ENCODE data around the gene ZNF662. TPM values are rescaled to one million over a fixed set of nuclear protein-coding genes. Genes with fewer than 3 reads are reported as not detected.

The ZNF662 gene
- total and polyA plus RNA-seq, 2 of the 8 experiments (the other 6 are each of a cell fraction or from before 2014, with no cell fraction given): 0.03 TPM; not detected in 1

DNA sequence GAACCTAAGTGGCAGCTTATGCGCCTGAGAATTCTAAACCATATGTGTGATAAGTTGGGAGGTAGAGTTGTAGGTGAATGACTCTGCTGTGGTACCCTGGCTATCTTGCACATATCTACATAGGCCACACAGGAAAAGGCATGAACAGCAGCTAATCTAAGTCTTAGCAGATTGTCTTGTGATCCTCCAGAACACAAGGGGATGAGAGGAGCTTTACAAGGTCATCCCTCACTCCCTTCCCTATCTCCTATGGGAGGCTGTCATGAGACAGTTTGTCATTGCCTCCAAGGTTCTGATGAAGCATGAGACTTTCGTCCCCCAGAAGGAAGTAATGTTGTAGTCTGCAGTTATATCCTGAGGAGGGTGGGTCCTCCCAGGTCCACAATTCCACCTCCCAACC lies 3.7 kb upstream of the ZNF662 start:
- Histone ChIP-seq H2BK15ac (ENCODE audit: low read length) (no peak overlapping the region), H2BK5ac (ENCODE audit: low read depth, low read length) (no peak overlapping the region), H3K79me2 (ENCODE audit: control insufficient read depth in 1 of 2, insufficient read depth in 2 of 2, low read length in 2 of 2) (no peaks in the 10 kb centered on the region), H3K23me2 (ENCODE audit: low read depth, low read length) (no peaks in the 10 kb centered on the region), H3K4me2 (ENCODE audit: insufficient read depth in 1 of 2, low read depth in 2 of 2, low read length in 2 of 2) (no peak overlapping the region), H3K27ac (ENCODE audit: low read depth, low read length) (no peak overlapping the region), H3K18ac (ENCODE audit: extremely low read depth, low read length) (no peak overlapping the region), H2AFZ (ENCODE audit: low read length) (no peak overlapping the region), H4K91ac (replicated peaks; ENCODE audit: insufficient read length, low read length) (no peak overlapping the region), H3K56ac (replicated peaks; ENCODE audit: insufficient read length, low read depth, low read length) (no peak overlapping the region), H3K79me1 (ENCODE audit: low read depth, low read length) (no peaks in the 10 kb centered on the region), H3K4me3 (ENCODE audit: extremely low read depth in 1 of 4, insufficient read depth in 2 of 4, low read depth in 3 of 4, low read length in 4 of 4) (no peak overlapping the region), H3K14ac (ENCODE audit: insufficient read length) (no peak overlapping the region), H3K36me3 (ENCODE audit: control insufficient read depth in 2 of 4, insufficient read depth in 4 of 4, low read length in 3 of 4) (no peaks in the 10 kb centered on the region), H4K5ac (ENCODE audit: insufficient read length, low read depth, low read length) (no peak overlapping the region), H3K9ac (replicated peaks in 1 of 4; ENCODE audit: extremely low read depth in 1 of 4, low read depth in 3 of 4, low read length in 3 of 4) (no peak overlapping the region), H3K27me3 (replicated peaks in 1 of 4; ENCODE audit: control insufficient read depth in 3 of 4, extremely low read depth in 1 of 4, insufficient read depth in 3 of 4, low read length in 3 of 4) (no peaks in the 10 kb centered on the region), H2BK120ac (replicated peaks; ENCODE audit: low read depth, low read length) (no peak overlapping the region), H2AK5ac (ENCODE audit: low read depth, low read length) (no peak overlapping the region), H3K23ac (ENCODE audit: insufficient read length) (no peak overlapping the region), H2BK12ac (ENCODE audit: low read depth, low read length) (no peak overlapping the region), H4K8ac (ENCODE audit: extremely low read depth, insufficient read depth, low read length) (no peak overlapping the region), H4K20me1 (replicated peaks in 1 of 2; ENCODE audit: control insufficient read depth in 1 of 2, insufficient read depth in 2 of 2, low read length in 2 of 2) (no peaks in the 10 kb centered on the region), H3K4me1 (replicated peaks in 1 of 4; ENCODE audit: control insufficient read depth in 3 of 4, insufficient read depth in 4 of 4, low read length in 3 of 4) (no peaks in the 10 kb centered on the region; a peak in 1 of 7 replicates), H3K4ac (replicated peaks; ENCODE audit: insufficient read length, low read depth, low read length) (no peak overlapping the region), H3K9me3 (ENCODE audit: insufficient read depth in 2 of 2, low read depth in 1 of 2, low read length in 1 of 2) (peaks cover 0 to 2% of the 10 kb centered on the region in 2 experiments; a peak in 1 of 4 replicates), H2BK20ac (ENCODE audit: low read length) (no peak overlapping the region)
- FAIRE-seq (no peak), DNase-seq (ENCODE audit: low read depth in 1 of 2, low spot score in 2 of 2) (no peak)
- CTCF ChIA-PET (ENCODE audit: partially characterized antibody): interaction anchor here (0.6 kb wide), 1 partner anchor 654 kb away, joined by 3 read pairs; no protein-coding TSS in a partner anchor
- WGBS, 2 experiments (ENCODE audit: extremely low coverage in 1 of 2, insufficient coverage in 1 of 2, insufficient read length in 1 of 2, insufficient replicate concordance in 2 of 2, low coverage in 1 of 2, low lambda C conversion rate in 2 of 2, missing lambda C conversion rate in 1 of 2): 87% methylated on average over 2 of the region's 2 CpGs; no CpG with 5 or more reads in 1 of the 2 experiments
- POLR2A ChIA-PET (ENCODE audit: partially characterized antibody): interaction anchor here (0.7 kb wide), 1 partner anchor 21 kb away, joined by 3 read pairs; no protein-coding TSS in a partner anchor
- TF ChIP-seq ASH2L (IDR thresholded peaks at IDR 0.05; ENCODE audit: low read length) (no peak), HDAC6 (IDR thresholded peaks at IDR 0.05; ENCODE audit: low read depth, low read length) (no peak), RAD21 (IDR thresholded peaks at IDR 0.05 in 1 of 2, conservative IDR thresholded peaks at IDR 0.05 in 1 of 2; ENCODE audit: low read depth in 2 of 2, low read length in 2 of 2) (no peak), PHF8 (conservative IDR thresholded peaks at IDR 0.05; ENCODE audit: low read depth, low read length) (no peak), SP1 (IDR thresholded peaks at IDR 0.05; ENCODE audit: low read depth, low read length) (no peak), POLR2AphosphoS5 (IDR thresholded peaks at IDR 0.05; ENCODE audit: low read depth, low read length) (no peak), GABPA (IDR thresholded peaks at IDR 0.05; ENCODE audit: borderline replicate concordance, insufficient read depth, low read length) (no peak), JUN (IDR thresholded peaks at IDR 0.05; ENCODE audit: low read depth, low read length) (no peak), BCL11A (IDR thresholded peaks at IDR 0.05; ENCODE audit: low read depth in 2 of 2, low read length in 2 of 2) (no peak), RXRA (IDR thresholded peaks at IDR 0.05; ENCODE audit: insufficient read depth, low read depth, low read length) (no peak)
- TF ChIP-seq, protein P1, sequence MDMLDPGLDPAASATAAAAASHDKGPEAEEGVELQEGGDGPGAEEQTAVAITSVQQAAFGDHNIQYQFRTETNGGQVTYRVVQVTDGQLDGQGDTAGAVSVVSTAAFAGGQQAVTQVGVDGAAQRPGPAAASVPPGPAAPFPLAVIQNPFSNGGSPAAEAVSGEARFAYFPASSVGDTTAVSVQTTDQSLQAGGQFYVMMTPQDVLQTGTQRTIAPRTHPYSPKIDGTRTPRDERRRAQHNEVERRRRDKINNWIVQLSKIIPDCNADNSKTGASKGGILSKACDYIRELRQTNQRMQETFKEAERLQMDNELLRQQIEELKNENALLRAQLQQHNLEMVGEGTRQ (IDR thresholded peaks at IDR 0.05; ENCODE audit: low read length): no peak
- TF ChIP-seq, protein P2, sequence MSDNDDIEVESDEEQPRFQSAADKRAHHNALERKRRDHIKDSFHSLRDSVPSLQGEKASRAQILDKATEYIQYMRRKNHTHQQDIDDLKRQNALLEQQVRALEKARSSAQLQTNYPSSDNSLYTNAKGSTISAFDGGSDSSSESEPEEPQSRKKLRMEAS (IDR thresholded peaks at IDR 0.05): no peak
